Erythroblast (primary cell): Measurements from ENCODE around the gene CA5A.

Experiments used
- GATA1 ChIP-seq: IDR thresholded peaks from 2 replicates; pipeline ENCODE4 v1.6.1; 2011; ENCODE audit warnings: low read depth, mild to moderate bottlenecking, control low read depth, low read length, moderate library complexity
- POLR2A ChIP-seq: IDR thresholded peaks from 2 replicates; pipeline ENCODE4 v1.6.1; 2011; ENCODE audit warnings: mild to moderate bottlenecking, low read length

DNA sequence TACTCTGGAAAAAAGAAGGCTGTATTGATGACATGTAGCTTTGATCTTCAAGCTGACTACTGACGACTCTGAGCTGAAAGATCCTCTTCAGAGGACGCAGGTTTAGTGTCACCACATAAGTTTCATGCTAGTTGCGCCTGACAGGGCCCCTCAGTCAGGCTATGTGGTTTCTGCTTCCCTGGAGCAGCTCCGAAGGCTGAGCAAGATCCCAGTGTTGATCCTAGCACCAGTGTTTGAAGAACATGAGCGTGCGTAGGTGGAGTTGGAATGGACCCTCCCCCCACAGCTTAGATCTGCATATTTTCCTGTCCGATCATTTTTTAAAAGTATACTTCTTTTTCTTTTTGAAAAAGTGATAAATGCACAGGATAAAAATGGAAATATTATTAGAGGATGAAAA lies 32.2 kb upstream of the CA5A start:
- TF ChIP-seq POLR2A (no peak), GATA1 (no peak)
